ENCODE measurements around the gene SLC50A1. TPM values are rescaled to one million over a fixed set of nuclear protein-coding genes. Genes with fewer than 3 reads are reported as not detected.

The SLC50A1 gene
- total and polyA plus RNA-seq, 2 donors: 25.7 to 54.5 TPM

DNA sequence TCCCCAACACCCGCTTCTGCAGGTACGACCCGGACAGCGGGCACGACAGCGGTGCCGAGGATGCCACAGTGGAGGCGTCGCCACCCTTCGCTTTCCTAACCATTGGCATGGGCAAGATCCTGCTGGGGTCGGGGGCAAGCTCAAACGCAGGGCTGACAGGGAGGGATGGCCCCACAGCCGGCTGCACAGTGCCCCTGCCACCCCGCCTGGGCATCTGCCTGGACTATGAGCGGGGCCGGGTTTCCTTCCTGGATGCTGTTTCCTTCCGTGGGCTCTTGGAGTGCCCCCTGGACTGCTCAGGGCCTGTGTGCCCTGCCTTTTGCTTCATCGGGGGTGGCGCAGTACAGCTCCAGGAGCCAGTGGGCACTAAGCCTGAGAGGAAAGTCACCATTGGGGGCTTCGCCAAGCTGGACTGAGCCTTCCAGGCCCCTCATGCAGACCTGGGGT, 48.1 kb downstream of the SLC50A1 start:
- Histone ChIP-seq H3K27ac (ENCODE audit: low read depth in 1 of 2, low read length in 1 of 2) (no peak overlapping the region), H3K36me3 (ENCODE audit: control insufficient read depth in 2 of 2, insufficient read depth in 2 of 2, low read length in 1 of 2) (peaks cover 11 to 17% of the 10 kb centered on the region in 2 donors), H3K9me3 (ENCODE audit: control insufficient read depth in 2 of 2, insufficient read depth in 1 of 2, low read length in 1 of 2) (no peaks in the 10 kb centered on the region), H3K4me3 (ENCODE audit: low read length in 2 of 2) (no peak overlapping the region), H3K27me3 (ENCODE audit: control insufficient read depth in 2 of 2, insufficient read depth in 1 of 2, low read length in 1 of 2) (no peaks in the 10 kb centered on the region), H3K4me1 (ENCODE audit: control insufficient read depth in 2 of 2, insufficient read depth in 2 of 2, low read length in 2 of 2) (no peaks in the 10 kb centered on the region)
- 97% methylated on average over 20 of the region's 20 CpGs for WGBS
- no peak for DNase-seq (ENCODE audit: low read depth in 6 of 9, low spot score in 9 of 9)

GRCh38 chr1:155184351-155184811, 48.7 kb downstream of the SLC50A1 start:
- Histone ChIP-seq H3K27ac (ENCODE audit: low read depth in 1 of 2, low read length in 1 of 2) (no peak overlapping the region), H3K27me3 (ENCODE audit: control insufficient read depth in 2 of 2, insufficient read depth in 1 of 2, low read length in 1 of 2) (no peaks in the 10 kb centered on the region), H3K9me3 (ENCODE audit: control insufficient read depth in 2 of 2, insufficient read depth in 1 of 2, low read length in 1 of 2) (no peaks in the 10 kb centered on the region), H3K36me3 (ENCODE audit: control insufficient read depth in 2 of 2, insufficient read depth in 2 of 2, low read length in 1 of 2) (peaks cover 6 to 11% of the 10 kb centered on the region in 2 donors), H3K4me1 (ENCODE audit: control insufficient read depth in 2 of 2, insufficient read depth in 2 of 2, low read length in 2 of 2) (no peaks in the 10 kb centered on the region), H3K4me3 (ENCODE audit: low read length in 2 of 2) (no peak overlapping the region)
- no peak for DNase-seq (ENCODE audit: low read depth in 6 of 9, low spot score in 9 of 9)
- whole genome bisulfite sequencing: 96% methylated on average over 4 of the region's 4 CpGs

- H3K4me1 ChIP-seq (ENCODE audit: control insufficient read depth in 2 of 2, insufficient read depth in 2 of 2, low read length in 2 of 2): no peaks in the 10 kb centered on the region
- DNase-seq (ENCODE audit: low read depth in 6 of 9, low spot score in 9 of 9): no peak
- H3K27me3 ChIP-seq (ENCODE audit: control insufficient read depth in 2 of 2, insufficient read depth in 1 of 2, low read length in 1 of 2): no peaks in the 10 kb centered on the region
- H3K4me3 ChIP-seq (ENCODE audit: low read length in 2 of 2): no peak overlapping the region
- peaks cover 0 to 5% of the 10 kb centered on the region in 2 donors for H3K36me3 ChIP-seq (ENCODE audit: control insufficient read depth in 2 of 2, insufficient read depth in 2 of 2, low read length in 1 of 2)
- 89% methylated on average over 21 of the region's 21 CpGs for WGBS
- H3K9me3 ChIP-seq (ENCODE audit: control insufficient read depth in 2 of 2, insufficient read depth in 1 of 2, low read length in 1 of 2): no peaks in the 10 kb centered on the region
- H3K27ac ChIP-seq (ENCODE audit: low read depth in 1 of 2, low read length in 1 of 2): no peak overlapping the region
Observed at GRCh38 chr1:155184835-155185782, 49.5 kb downstream of the SLC50A1 start.

DNA sequence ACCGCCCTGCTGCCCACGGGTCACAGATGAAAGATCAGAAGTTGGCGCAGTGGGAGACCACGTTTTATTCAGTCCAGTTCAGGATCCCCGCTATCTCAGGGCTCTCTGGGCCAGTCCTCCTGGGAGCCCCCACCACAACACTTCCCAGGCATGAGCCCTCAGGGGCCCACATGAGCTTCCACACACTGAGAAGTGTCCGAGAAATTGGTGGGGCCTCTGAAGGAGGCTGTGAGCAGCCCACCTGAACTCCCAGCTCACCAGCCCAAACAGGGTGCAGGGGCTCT, 50.1 kb downstream of the SLC50A1 start:
- no peak overlapping the region for H3K4me3 ChIP-seq (ENCODE audit: low read length in 2 of 2)
- no peaks in the 10 kb centered on the region for H3K27me3 ChIP-seq (ENCODE audit: control insufficient read depth in 2 of 2, insufficient read depth in 1 of 2, low read length in 1 of 2)
- no peaks in the 10 kb centered on the region for H3K9me3 ChIP-seq (ENCODE audit: control insufficient read depth in 2 of 2, insufficient read depth in 1 of 2, low read length in 1 of 2)
- peaks cover 0 to 5% of the 10 kb centered on the region in 2 donors for H3K36me3 ChIP-seq (ENCODE audit: control insufficient read depth in 2 of 2, insufficient read depth in 2 of 2, low read length in 1 of 2)
- DNase-seq (ENCODE audit: low read depth in 6 of 9, low spot score in 9 of 9): no peak
- H3K27ac ChIP-seq (ENCODE audit: low read depth in 1 of 2, low read length in 1 of 2): no peak overlapping the region
- 89% methylated on average over 6 of the region's 6 CpGs for WGBS
- H3K4me1 ChIP-seq (ENCODE audit: control insufficient read depth in 2 of 2, insufficient read depth in 2 of 2, low read length in 2 of 2): no peaks in the 10 kb centered on the region

DNA sequence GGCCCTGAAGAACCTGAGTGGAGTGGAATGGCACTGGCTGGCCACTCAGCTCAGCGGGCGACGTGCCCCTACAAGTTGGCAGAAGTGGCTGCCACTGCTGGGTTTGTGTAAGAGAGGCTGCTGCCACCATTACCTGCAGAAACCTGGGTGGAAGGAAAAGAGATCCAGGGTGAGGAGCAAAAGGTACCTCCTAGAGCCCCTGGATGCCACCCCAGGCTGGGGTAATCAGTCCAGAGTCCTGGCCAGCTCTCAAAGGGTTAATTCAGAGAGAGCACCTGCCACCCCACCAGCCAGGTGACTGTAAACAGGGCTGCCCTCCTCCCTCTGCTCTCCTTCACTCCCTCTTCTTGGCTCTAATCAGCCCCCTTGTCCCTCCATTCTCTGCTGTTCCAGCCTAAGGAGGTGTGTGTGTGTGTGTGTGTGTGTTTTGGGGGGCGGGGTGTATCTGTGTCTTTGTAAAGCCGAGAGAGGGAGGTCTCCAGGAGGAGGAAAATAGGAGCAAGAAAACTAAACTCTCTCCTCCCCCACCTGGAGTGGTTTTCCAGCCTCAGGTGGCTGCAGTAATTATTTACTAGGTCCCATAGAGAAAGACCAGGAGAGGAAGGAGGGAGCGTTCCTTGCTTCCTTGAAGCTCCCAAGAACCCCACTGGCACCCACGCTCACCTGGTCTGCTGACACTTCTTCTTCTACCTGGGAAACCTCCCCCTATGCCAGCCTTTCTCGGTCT, 50.6 kb downstream of the SLC50A1 start:
- WGBS: 91% methylated on average over 8 of the region's 8 CpGs
- H3K4me1 ChIP-seq (ENCODE audit: control insufficient read depth in 2 of 2, insufficient read depth in 2 of 2, low read length in 2 of 2): no peaks in the 10 kb centered on the region
- H3K27ac ChIP-seq (ENCODE audit: low read depth in 1 of 2, low read length in 1 of 2): no peak overlapping the region
- H3K4me3 ChIP-seq (ENCODE audit: low read length in 2 of 2): no peak overlapping the region
- peaks cover 0 to 5% of the 10 kb centered on the region in 2 donors for H3K36me3 ChIP-seq (ENCODE audit: control insufficient read depth in 2 of 2, insufficient read depth in 2 of 2, low read length in 1 of 2)
- no peak for DNase-seq (ENCODE audit: low read depth in 6 of 9, low spot score in 9 of 9)
- H3K9me3 ChIP-seq (ENCODE audit: control insufficient read depth in 2 of 2, insufficient read depth in 1 of 2, low read length in 1 of 2): no peaks in the 10 kb centered on the region
- no peaks in the 10 kb centered on the region for H3K27me3 ChIP-seq (ENCODE audit: control insufficient read depth in 2 of 2, insufficient read depth in 1 of 2, low read length in 1 of 2)

- H3K9me3 ChIP-seq (ENCODE audit: control insufficient read depth in 2 of 2, insufficient read depth in 1 of 2, low read length in 1 of 2): no peaks in the 10 kb centered on the region
- no peak for DNase-seq (ENCODE audit: low read depth in 6 of 9, low spot score in 9 of 9)
- no peak overlapping the region for H3K27ac ChIP-seq (ENCODE audit: low read depth in 1 of 2, low read length in 1 of 2)
- WGBS: 92% methylated on average over 14 of the region's 14 CpGs
- H3K36me3 ChIP-seq (ENCODE audit: control insufficient read depth in 2 of 2, insufficient read depth in 2 of 2, low read length in 1 of 2): peaks cover 0 to 5% of the 10 kb centered on the region in 2 donors
- no peaks in the 10 kb centered on the region for H3K27me3 ChIP-seq (ENCODE audit: control insufficient read depth in 2 of 2, insufficient read depth in 1 of 2, low read length in 1 of 2)
- H3K4me3 ChIP-seq (ENCODE audit: low read length in 2 of 2): no peak overlapping the region
- no peaks in the 10 kb centered on the region for H3K4me1 ChIP-seq (ENCODE audit: control insufficient read depth in 2 of 2, insufficient read depth in 2 of 2, low read length in 2 of 2)
Observed at GRCh38 chr1:155186794-155187455, 51.3 kb downstream of the SLC50A1 start.

- peaks cover 0 to 5% of the 10 kb centered on the region in 2 donors for H3K36me3 ChIP-seq (ENCODE audit: control insufficient read depth in 2 of 2, insufficient read depth in 2 of 2, low read length in 1 of 2)
- 85% methylated on average over 16 of the region's 16 CpGs for WGBS
- no peak overlapping the region for H3K4me3 ChIP-seq (ENCODE audit: low read length in 2 of 2)
- DNase-seq (ENCODE audit: low read depth in 6 of 9, low spot score in 9 of 9): no peak
- H3K27me3 ChIP-seq (ENCODE audit: control insufficient read depth in 2 of 2, insufficient read depth in 1 of 2, low read length in 1 of 2): peaks cover 0 to 2% of the 10 kb centered on the region in 2 donors
- H3K27ac ChIP-seq (ENCODE audit: low read depth in 1 of 2, low read length in 1 of 2): no peak overlapping the region
- peaks cover 2 to 3% of the 10 kb centered on the region in 2 donors for H3K4me1 ChIP-seq (ENCODE audit: control insufficient read depth in 2 of 2, insufficient read depth in 2 of 2, low read length in 2 of 2)
- H3K9me3 ChIP-seq (ENCODE audit: control insufficient read depth in 2 of 2, insufficient read depth in 1 of 2, low read length in 1 of 2): no peaks in the 10 kb centered on the region
Observed at GRCh38 chr1:155187456-155187891, 51.8 kb downstream of the SLC50A1 start.

GRCh38 chr1:155188268-155188667, 52.6 kb downstream of the SLC50A1 start:
- DNase-seq (ENCODE audit: low read depth in 6 of 9, low spot score in 9 of 9): no peak
- Histone ChIP-seq H3K4me1 (ENCODE audit: control insufficient read depth in 2 of 2, insufficient read depth in 2 of 2, low read length in 2 of 2) (peaks cover 8 to 10% of the 10 kb centered on the region in 2 donors), H3K4me3 (ENCODE audit: low read length in 2 of 2) (no peak overlapping the region), H3K9me3 (ENCODE audit: control insufficient read depth in 2 of 2, insufficient read depth in 1 of 2, low read length in 1 of 2) (peaks cover 0 to under 1% of the 10 kb centered on the region in 2 donors), H3K27me3 (ENCODE audit: control insufficient read depth in 2 of 2, insufficient read depth in 1 of 2, low read length in 1 of 2) (peaks cover 0 to 8% of the 10 kb centered on the region in 2 donors), H3K36me3 (ENCODE audit: control insufficient read depth in 2 of 2, insufficient read depth in 2 of 2, low read length in 1 of 2) (peaks cover 0 to 5% of the 10 kb centered on the region in 2 donors), H3K27ac (ENCODE audit: low read depth in 1 of 2, low read length in 1 of 2) (no peak overlapping the region)
- WGBS: 97% methylated on average over 14 of the region's 14 CpGs

Data from thymus (tissue), 11 donors.